ENCODE results near the gene WIPF2. TPM values are rescaled to one million over a fixed set of nuclear protein-coding genes. Genes with fewer than 3 reads are reported as not detected.

WIPF2 gene
- total RNA-seq, 2 experiments from 2014 or later, result 12.3 to 13.0 TPM

GRCh38 chr17:40318830-40319391, 99.8 kb downstream of the WIPF2 start:
- peak overlapping the region; percentile 85 for H3K4me3 Mint-ChIP-seq
- no peak for DNase-seq
- H3K27me3 Mint-ChIP-seq (ENCODE audit: low read depth), result no peaks in the 10 kb centered on the region
- peak overlapping the region; percentile 90 for H3K27ac Mint-ChIP-seq
- no peaks in the 10 kb centered on the region for H3K9me3 Mint-ChIP-seq
- CTCF ChIA-PET, result interaction anchor here (0.6 to 3.5 kb wide), 9 partner anchors 9 to 117 kb away, joined by 3 to 29 read pairs (median 4); no protein-coding TSS in a partner anchor
- H3K4me1 Mint-ChIP-seq (ENCODE audit: low read depth), result peaks cover 79% of the 10 kb centered on the region
- no peaks in the 10 kb centered on the region for H3K36me3 Mint-ChIP-seq (ENCODE audit: low read depth)
- intact Hi-C loops (cut with micrococcal nuclease), result loop anchor here (1.0 to 2.0 kb wide), 7 partner anchors 7 to 242 kb away; partner anchors contain the start of genes CDC6 and WIPF2

- CTCF ChIA-PET, result interaction anchor here (0.7 to 3.5 kb wide), 11 partner anchors 8 to 307 kb away, joined by 3 to 29 read pairs (median 4); no protein-coding TSS in a partner anchor
- Mint-ChIP-seq H3K4me1 (ENCODE audit: low read depth) (peaks cover 80% of the 10 kb centered on the region), H3K36me3 (ENCODE audit: low read depth) (no peaks in the 10 kb centered on the region), H3K27me3 (ENCODE audit: low read depth) (no peaks in the 10 kb centered on the region), H3K27ac (peak overlapping the region; percentile 93), H3K4me3 (peak overlapping the region; percentile 85), H3K9me3 (no peaks in the 10 kb centered on the region)
- intact Hi-C loops (cut with micrococcal nuclease), result loop anchor here (2.0 to 10.0 kb wide), 3 partner anchors 221 to 1345 kb away; no protein-coding TSS in a partner anchor
- peak; percentile 76 for DNase-seq
These were observed 100.8 kb downstream of the WIPF2 start for GRCh38 chr17:40319651-40320540.

GRCh38 chr17:40320756-40321523, 101.8 kb downstream of the WIPF2 start:
- H3K4me3 Mint-ChIP-seq, result peak overlapping the region; percentile 85
- peaks cover 81% of the 10 kb centered on the region for H3K4me1 Mint-ChIP-seq (ENCODE audit: low read depth)
- H3K27me3 Mint-ChIP-seq (ENCODE audit: low read depth), result no peaks in the 10 kb centered on the region
- peak overlapping the region; percentile 93 for H3K27ac Mint-ChIP-seq
- no peak for DNase-seq
- intact Hi-C loops (cut with micrococcal nuclease), result loop anchor here (5.0 to 10.0 kb wide), 2 partner anchors 281 to 1344 kb away; no protein-coding TSS in a partner anchor
- H3K36me3 Mint-ChIP-seq (ENCODE audit: low read depth), result no peaks in the 10 kb centered on the region
- no peaks in the 10 kb centered on the region for H3K9me3 Mint-ChIP-seq
- CTCF ChIA-PET, result interaction anchor here (0.8 to 1.8 kb wide), 5 partner anchors 25 to 308 kb away, joined by 3 to 6 read pairs (median 3); no protein-coding TSS in a partner anchor

GRCh38 chr17:40321524-40321929, 102.4 kb downstream of the WIPF2 start:
- intact Hi-C loops (cut with micrococcal nuclease), result loop anchor here (5.0 to 10.0 kb wide), 2 partner anchors 281 to 1343 kb away; no protein-coding TSS in a partner anchor
- peak overlapping the region; percentile 93 for H3K27ac Mint-ChIP-seq
- H3K4me1 Mint-ChIP-seq (ENCODE audit: low read depth), result peaks cover 81% of the 10 kb centered on the region
- H3K4me3 Mint-ChIP-seq, result peak overlapping the region; percentile 85
- DNase-seq, result no peak
- H3K36me3 Mint-ChIP-seq (ENCODE audit: low read depth), result no peaks in the 10 kb centered on the region
- no peaks in the 10 kb centered on the region for H3K9me3 Mint-ChIP-seq
- CTCF ChIA-PET, result interaction anchor here (1.5 kb wide), 1 partner anchor 33 kb away, joined by 4 read pairs; the partner anchor contains the start of gene CDC6
- no peaks in the 10 kb centered on the region for H3K27me3 Mint-ChIP-seq (ENCODE audit: low read depth)

DNA sequence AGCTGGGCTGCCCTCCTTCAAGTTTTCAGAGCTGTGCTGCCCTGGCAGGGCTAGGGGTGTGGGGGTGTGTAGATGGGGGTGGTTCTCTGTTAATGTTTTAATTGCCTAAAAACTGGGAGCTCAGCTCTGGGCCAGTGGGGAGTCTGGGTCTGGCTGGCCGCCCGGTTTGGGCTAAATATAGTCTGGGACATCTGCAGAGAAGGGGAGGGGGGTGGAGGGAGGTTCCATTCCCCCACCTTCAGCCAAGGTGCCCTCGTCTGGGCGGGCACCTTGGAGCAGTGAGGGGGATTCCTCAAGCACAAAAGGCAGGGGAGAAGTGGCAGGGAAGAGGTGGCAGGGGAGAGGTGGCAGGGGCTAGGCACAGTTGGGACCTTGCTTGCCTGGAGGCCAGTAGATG, 102.9 kb downstream of the WIPF2 start:
- peak overlapping the region; percentile 85 for H3K4me3 Mint-ChIP-seq
- H3K27ac Mint-ChIP-seq, result peak overlapping the region; percentile 93
- DNase-seq, result no peak
- no peaks in the 10 kb centered on the region for H3K9me3 Mint-ChIP-seq
- peaks cover 84% of the 10 kb centered on the region for H3K4me1 Mint-ChIP-seq (ENCODE audit: low read depth)
- no peaks in the 10 kb centered on the region for H3K27me3 Mint-ChIP-seq (ENCODE audit: low read depth)
- H3K36me3 Mint-ChIP-seq (ENCODE audit: low read depth), result no peaks in the 10 kb centered on the region
- CTCF ChIA-PET, result interaction anchor here (0.6 to 1.5 kb wide), 2 partner anchors 10 to 34 kb away, joined by 4 read pairs; partner anchors contain the start of gene CDC6
- intact Hi-C loops (cut with micrococcal nuclease), result loop anchor here (1.0 to 10.0 kb wide), 4 partner anchors 19 to 1343 kb away; no protein-coding TSS in a partner anchor

- Mint-ChIP-seq H3K27ac (peak overlapping the region; percentile 93), H3K9me3 (no peaks in the 10 kb centered on the region), H3K4me1 (ENCODE audit: low read depth) (peaks cover 84% of the 10 kb centered on the region), H3K4me3 (peak overlapping the region; percentile 85), H3K27me3 (ENCODE audit: low read depth) (no peaks in the 10 kb centered on the region), H3K36me3 (ENCODE audit: low read depth) (no peaks in the 10 kb centered on the region)
- peak; percentile 90 for DNase-seq
- intact Hi-C loops (cut with micrococcal nuclease), result loop anchor here (1.0 to 10.0 kb wide), 4 partner anchors 19 to 1342 kb away; no protein-coding TSS in a partner anchor
- CTCF ChIA-PET, result interaction anchor here (0.6 to 1.5 kb wide), 3 partner anchors 9 to 34 kb away, joined by 3 to 4 read pairs (median 4); partner anchors contain the start of gene CDC6
These were observed 103.5 kb downstream of the WIPF2 start for GRCh38 chr17:40322358-40323315.

GRCh38 chr17:40323391-40324381, 104.6 kb downstream of the WIPF2 start:
- Mint-ChIP-seq H3K4me1 (ENCODE audit: low read depth) (peaks cover 90% of the 10 kb centered on the region), H3K4me3 (peak overlapping the region; percentile 85), H3K9me3 (no peaks in the 10 kb centered on the region), H3K27me3 (ENCODE audit: low read depth) (no peaks in the 10 kb centered on the region), H3K36me3 (ENCODE audit: low read depth) (no peaks in the 10 kb centered on the region), H3K27ac (peak overlapping the region; percentile 93)
- DNase-seq, result peak; percentile 80
- CTCF ChIA-PET, result interaction anchor here (0.8 to 3.2 kb wide), 6 partner anchors 8 to 210 kb away, joined by 3 to 13 read pairs (median 4); no protein-coding TSS in a partner anchor
- intact Hi-C loops (cut with micrococcal nuclease), result loop anchor here (2.0 to 10.0 kb wide), 3 partner anchors 227 to 1341 kb away; no protein-coding TSS in a partner anchor

- intact Hi-C loops (cut with micrococcal nuclease), result loop anchor here (1.0 to 10.0 kb wide), 2 partner anchors 7 to 1339 kb away; no protein-coding TSS in a partner anchor
- H3K27ac Mint-ChIP-seq, result peak overlapping the region; percentile 94
- CTCF ChIA-PET, result interaction anchor here (0.6 to 3.2 kb wide), 9 partner anchors 9 to 289 kb away, joined by 3 to 13 read pairs (median 5); partner anchors contain the start of gene WIPF2
- peaks cover 92% of the 10 kb centered on the region for H3K4me1 Mint-ChIP-seq (ENCODE audit: low read depth)
- no peaks in the 10 kb centered on the region for H3K27me3 Mint-ChIP-seq (ENCODE audit: low read depth)
- H3K9me3 Mint-ChIP-seq, result no peaks in the 10 kb centered on the region
- H3K4me3 Mint-ChIP-seq, result peak overlapping the region; percentile 65
- peak; percentile 54 for DNase-seq
- no peaks in the 10 kb centered on the region for H3K36me3 Mint-ChIP-seq (ENCODE audit: low read depth)
These were observed 106.3 kb downstream of the WIPF2 start for GRCh38 chr17:40325156-40326013.

Data from activated naive CD4-positive, alpha-beta T cell treated with anti-CD3 and anti-CD28 coated beads for 36 hours (primary cell).